ENCODE measurements around the gene BATF. TPM values are rescaled to one million over a fixed set of nuclear protein-coding genes. Genes with fewer than 3 reads are reported as not detected.

BATF gene
- total RNA-seq, 1 experiment from 2014 or later, result 1.4 TPM

DNA sequence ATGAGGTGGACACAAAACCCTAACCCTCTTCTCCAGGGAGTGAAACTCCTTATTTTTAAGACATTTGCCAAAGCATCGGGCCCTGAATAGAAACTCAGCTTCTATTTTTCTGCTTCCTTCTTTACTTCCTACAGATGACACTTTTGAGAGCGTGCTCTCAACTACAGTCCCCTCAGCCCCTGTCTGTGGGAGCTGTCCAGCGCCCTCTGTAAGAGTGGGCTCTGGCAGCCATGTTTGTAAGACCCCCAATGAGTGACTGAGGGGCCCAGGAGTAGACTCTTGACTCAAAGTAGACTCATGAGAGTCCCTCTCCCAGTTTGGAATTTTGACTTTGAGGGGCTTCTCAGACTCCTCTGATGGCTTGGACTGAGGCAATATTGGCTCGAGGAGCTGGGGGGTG lies 25.5 kb upstream of the BATF start:
- no peaks in the 10 kb centered on the region for H3K36me3 Mint-ChIP-seq (ENCODE audit: insufficient read depth, unreplicated experiment)
- no peak overlapping the region for H3K27ac Mint-ChIP-seq (ENCODE audit: unreplicated experiment)
- no peaks in the 10 kb centered on the region for H3K9me3 Mint-ChIP-seq (ENCODE audit: low read depth, unreplicated experiment)
- H3K4me3 Mint-ChIP-seq (ENCODE audit: low read depth, unreplicated experiment), result no peak overlapping the region
- H3K27me3 Mint-ChIP-seq (ENCODE audit: unreplicated experiment), result no peaks in the 10 kb centered on the region
- BruUV-seq (replicated peaks), result no TSS peak
- TF ChIP-seq, protein P1, sequence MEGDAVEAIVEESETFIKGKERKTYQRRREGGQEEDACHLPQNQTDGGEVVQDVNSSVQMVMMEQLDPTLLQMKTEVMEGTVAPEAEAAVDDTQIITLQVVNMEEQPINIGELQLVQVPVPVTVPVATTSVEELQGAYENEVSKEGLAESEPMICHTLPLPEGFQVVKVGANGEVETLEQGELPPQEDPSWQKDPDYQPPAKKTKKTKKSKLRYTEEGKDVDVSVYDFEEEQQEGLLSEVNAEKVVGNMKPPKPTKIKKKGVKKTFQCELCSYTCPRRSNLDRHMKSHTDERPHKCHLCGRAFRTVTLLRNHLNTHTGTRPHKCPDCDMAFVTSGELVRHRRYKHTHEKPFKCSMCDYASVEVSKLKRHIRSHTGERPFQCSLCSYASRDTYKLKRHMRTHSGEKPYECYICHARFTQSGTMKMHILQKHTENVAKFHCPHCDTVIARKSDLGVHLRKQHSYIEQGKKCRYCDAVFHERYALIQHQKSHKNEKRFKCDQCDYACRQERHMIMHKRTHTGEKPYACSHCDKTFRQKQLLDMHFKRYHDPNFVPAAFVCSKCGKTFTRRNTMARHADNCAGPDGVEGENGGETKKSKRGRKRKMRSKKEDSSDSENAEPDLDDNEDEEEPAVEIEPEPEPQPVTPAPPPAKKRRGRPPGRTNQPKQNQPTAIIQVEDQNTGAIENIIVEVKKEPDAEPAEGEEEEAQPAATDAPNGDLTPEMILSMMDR (IDR thresholded peaks at IDR 0.05; ENCODE audit: unreplicated experiment), result no peak
- peaks cover 5% of the 10 kb centered on the region for H3K4me1 Mint-ChIP-seq (ENCODE audit: low read depth, unreplicated experiment)
- intact Hi-C loops (cut with micrococcal nuclease; ENCODE audit: unreplicated experiment), result no loop called here
- no peak for DNase-seq
- CTCF ChIA-PET, result no interaction called here

DNA sequence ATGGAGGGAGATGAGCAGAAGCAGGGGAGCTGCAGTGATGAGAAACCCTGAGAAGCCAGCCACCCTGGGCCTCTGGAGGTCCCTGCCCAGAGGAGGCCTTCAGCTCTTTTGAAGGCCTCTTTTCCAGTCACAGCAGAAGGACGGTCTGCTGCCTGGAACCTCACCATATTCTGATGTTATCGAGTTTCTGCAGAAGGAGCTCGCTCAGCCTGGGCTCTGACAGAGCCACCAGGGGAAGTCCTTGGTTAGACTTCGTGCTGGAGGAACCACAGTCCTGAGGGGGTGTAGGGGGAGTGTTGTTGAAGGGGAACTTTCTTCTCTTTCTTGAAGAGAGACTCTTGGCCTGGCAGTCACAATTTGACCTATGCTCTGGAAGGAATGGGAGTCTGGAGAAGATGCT lies 25.1 kb upstream of the BATF start:
- H3K27me3 Mint-ChIP-seq (ENCODE audit: unreplicated experiment), result no peaks in the 10 kb centered on the region
- BruUV-seq (replicated peaks), result no TSS peak
- no peak overlapping the region for H3K4me3 Mint-ChIP-seq (ENCODE audit: low read depth, unreplicated experiment)
- DNase-seq, result no peak
- CTCF ChIA-PET, result no interaction called here
- no peaks in the 10 kb centered on the region for H3K9me3 Mint-ChIP-seq (ENCODE audit: low read depth, unreplicated experiment)
- H3K4me1 Mint-ChIP-seq (ENCODE audit: low read depth, unreplicated experiment), result peaks cover 5% of the 10 kb centered on the region
- no peaks in the 10 kb centered on the region for H3K36me3 Mint-ChIP-seq (ENCODE audit: insufficient read depth, unreplicated experiment)
- TF ChIP-seq, protein P1 (IDR thresholded peaks at IDR 0.05; ENCODE audit: unreplicated experiment), result no peak
- no peak overlapping the region for H3K27ac Mint-ChIP-seq (ENCODE audit: unreplicated experiment)
- intact Hi-C loops (cut with micrococcal nuclease; ENCODE audit: unreplicated experiment), result no loop called here

DNA sequence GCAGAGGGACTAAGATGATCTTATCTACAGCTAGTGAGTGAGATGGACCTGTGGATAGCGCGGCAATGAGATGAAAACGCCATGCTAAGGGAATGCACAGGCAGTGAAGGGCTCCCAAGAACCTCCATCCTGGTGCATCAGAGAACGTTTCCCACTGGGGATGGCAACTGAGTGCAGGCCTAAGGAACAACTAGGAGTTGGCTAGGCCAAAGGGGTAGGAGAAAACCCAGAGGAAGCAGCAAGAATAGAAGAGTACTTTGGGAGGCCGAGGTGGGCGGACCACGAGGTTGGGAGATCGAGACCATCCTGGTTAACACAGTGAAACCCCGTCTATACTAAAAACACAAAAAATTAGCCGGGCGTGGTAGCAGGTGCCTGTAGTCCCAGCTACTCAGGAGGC lies 24.6 kb upstream of the BATF start:
- Mint-ChIP-seq H3K36me3 (ENCODE audit: insufficient read depth, unreplicated experiment) (no peaks in the 10 kb centered on the region), H3K27me3 (ENCODE audit: unreplicated experiment) (no peaks in the 10 kb centered on the region), H3K9me3 (ENCODE audit: low read depth, unreplicated experiment) (no peaks in the 10 kb centered on the region), H3K4me3 (ENCODE audit: low read depth, unreplicated experiment) (no peak overlapping the region), H3K27ac (ENCODE audit: unreplicated experiment) (no peak overlapping the region), H3K4me1 (ENCODE audit: low read depth, unreplicated experiment) (peaks cover 5% of the 10 kb centered on the region)
- no peak for DNase-seq
- CTCF ChIA-PET, result interaction anchor here (0.6 kb wide), 1 partner anchor 164 kb away, joined by 4 read pairs; no protein-coding TSS in a partner anchor
- no TSS peak for BruUV-seq (replicated peaks)
- intact Hi-C loops (cut with micrococcal nuclease; ENCODE audit: unreplicated experiment), result no loop called here
- TF ChIP-seq, protein P1 (IDR thresholded peaks at IDR 0.05; ENCODE audit: unreplicated experiment), result no peak

DNA sequence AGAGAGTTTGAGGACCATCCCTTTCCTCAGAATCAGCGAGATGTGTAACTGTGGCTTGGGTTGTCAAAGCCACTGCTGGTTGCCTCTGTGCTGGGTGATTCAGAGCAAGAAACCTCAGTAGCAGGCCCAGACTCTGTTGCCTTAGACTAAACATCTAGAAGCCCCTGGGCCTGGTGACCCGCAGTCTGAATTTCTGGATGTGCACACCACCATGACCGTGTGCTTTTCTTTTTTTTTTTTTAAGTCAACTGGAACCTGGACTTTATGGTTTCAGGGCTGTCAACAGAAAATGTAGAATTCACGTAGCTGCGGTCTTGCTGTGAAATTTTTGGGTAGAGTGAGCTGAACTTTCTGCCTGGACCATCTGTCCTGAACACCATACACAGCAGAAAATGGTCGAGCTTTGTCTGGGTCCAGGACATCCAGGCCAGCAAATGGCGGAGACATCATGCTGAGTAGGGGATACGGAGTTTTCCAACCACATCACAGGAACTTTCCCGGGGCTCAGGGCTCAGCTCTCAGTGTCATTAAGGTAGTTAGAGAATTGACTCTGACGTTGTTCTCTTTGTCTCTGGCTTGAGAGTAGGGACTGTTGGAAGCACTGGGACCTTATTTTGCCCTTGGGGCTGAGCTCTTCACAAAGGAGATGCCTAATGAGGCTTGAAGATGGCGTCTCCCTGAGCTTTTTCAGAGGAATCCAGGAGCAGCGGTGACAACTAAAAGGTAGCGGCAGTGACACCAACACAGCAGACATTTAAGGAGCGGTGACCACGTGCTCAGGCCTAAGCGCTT lies 23.0 kb upstream of the BATF start:
- Mint-ChIP-seq H3K4me1 (ENCODE audit: low read depth, unreplicated experiment) (peaks cover 5% of the 10 kb centered on the region), H3K27ac (ENCODE audit: unreplicated experiment) (no peak overlapping the region), H3K4me3 (ENCODE audit: low read depth, unreplicated experiment) (no peak overlapping the region), H3K9me3 (ENCODE audit: low read depth, unreplicated experiment) (no peaks in the 10 kb centered on the region), H3K36me3 (ENCODE audit: insufficient read depth, unreplicated experiment) (no peaks in the 10 kb centered on the region), H3K27me3 (ENCODE audit: unreplicated experiment) (no peaks in the 10 kb centered on the region)
- intact Hi-C loops (cut with micrococcal nuclease; ENCODE audit: unreplicated experiment), result no loop called here
- TF ChIP-seq, protein P1 (IDR thresholded peaks at IDR 0.05; ENCODE audit: unreplicated experiment), result no peak
- no TSS peak for BruUV-seq (replicated peaks)
- no peak for DNase-seq
- CTCF ChIA-PET, result interaction anchor here (0.6 to 1.0 kb wide), 3 partner anchors 12 to 195 kb away, joined by 3 read pairs; no protein-coding TSS in a partner anchor

All from Calu3 (cell line).